K562 (cell line): ENCODE data around the gene TRDN. TPM values are rescaled to one million over a fixed set of nuclear protein-coding genes. Genes with fewer than 3 reads are reported as not detected.

Source experiments
- ATAC-seq: fragments of 200-7000 bp; cut with Tn5 transposase; 3 replicates; pipeline ENCODE4 v1.9.1; 2020; ENCODE audit warnings: moderate library complexity
- BruUV-seq: library from RNA; stranded (reverse); fragments of 400-500 nt; replicated peaks from 2 replicates; lab custom pipeline; 2021; lab: Mats Ljungman, UMichigan
- CTCF ChIA-PET: fragments of 300-600 bp; formaldehyde crosslinking; extraction: SDS; loops from one replicate; lab custom pipeline; 2021; ENCODE audit warnings: low intra/inter-chr PET ratio; lab: Yijun Ruan, JAX
- POLR2A ChIA-PET: fragments of 300-600, 350-650 bp; sonication (Branson Sonifier 250); formaldehyde crosslinking; extraction: SDS; loops from one replicate; lab custom pipeline; 2021; ENCODE audit warnings: antibody characterized with exemption, inconsistent platforms; lab: Yijun Ruan, JAX
- DNase-seq, 4 experiments: peaks; one replicate each; pipeline versions ENCODE4 v3.0.0 to v3.0.0-alpha.2; 2011 to 2018; ENCODE audit warnings: low spot score in 3 of 4, mixed read lengths in 3 of 4; ENCODE audit errors: extremely low read depth in 1 of 4
- FAIRE-seq: peaks from 2 replicates; lab custom pipeline; 2011; peaks lifted over from hg19 to GRCh38; lab: Jason Lieb, UNC
- H2AFZ ChIP-seq: 2 replicates; pipeline ENCODE4 v1.6.0; 2011; ENCODE audit warnings: low read depth, low read length, control low read depth, inconsistent platforms
- H3K27ac ChIP-seq: fragments of 200-600 bp; 3 replicates; pipeline ENCODE4 v1.8.0; 2011; ENCODE audit warnings: low read depth, mild to moderate bottlenecking, control low read depth, inconsistent platforms, low read length, moderate library complexity, mixed read lengths; ENCODE audit errors: extremely low read depth
- H3K27me3 ChIP-seq, 2 experiments: fragments of 300-600 bp in 1 of 2; 2 replicates in 1 of 2; 3 replicates in 1 of 2; pipeline versions ENCODE4 v1.6.0 to v1.8.0; 2011; ENCODE audit warnings: inconsistent platforms in 2 of 2, low read length in 2 of 2, mild to moderate bottlenecking in 1 of 2, mixed read lengths in 1 of 2, moderate library complexity in 1 of 2; ENCODE audit not compliant: control insufficient read depth in 2 of 2, insufficient read depth in 2 of 2
- H3K36me3 ChIP-seq: fragments of 300-600 bp; 3 replicates; pipeline ENCODE4 v1.8.0; 2011; ENCODE audit warnings: mild to moderate bottlenecking, low read length, inconsistent platforms; ENCODE audit not compliant: control insufficient read depth, insufficient read depth
- H3K4me1 ChIP-seq, 2 experiments: fragments of 200-600 bp in 1 of 2; replicated peaks in 1 of 2; 2 replicates in 1 of 2; 3 replicates in 1 of 2; pipeline versions ENCODE4 v1.5.1 to v1.8.0; 2011; ENCODE audit warnings: inconsistent platforms in 2 of 2, low read length in 2 of 2, mild to moderate bottlenecking in 1 of 2, mixed read lengths in 1 of 2, moderate library complexity in 1 of 2; ENCODE audit not compliant: control insufficient read depth in 2 of 2, insufficient read depth in 2 of 2
- H3K4me2 ChIP-seq: 2 replicates; pipeline ENCODE4 v1.6.1; 2011; ENCODE audit warnings: low read length, control low read depth, inconsistent platforms, mixed read lengths; ENCODE audit not compliant: insufficient read depth
- H3K4me3 ChIP-seq: fragments of 200-600 bp; sonication (generic), shearing (Covaris generic); 2 replicates; pipeline ENCODE4 v1.5.1; 2016; ENCODE audit warnings: control low read depth, inconsistent platforms
- H3K79me2 ChIP-seq: fragments of 200-600 bp; 3 replicates; pipeline ENCODE4 v1.8.0; 2011; ENCODE audit warnings: low read length, inconsistent platforms; ENCODE audit not compliant: control insufficient read depth, insufficient read depth
- H3K9ac ChIP-seq, 2 experiments: 2 replicates each; pipeline versions ENCODE4 v1.6.0 to v1.6.1; 2011; ENCODE audit warnings: low read depth in 2 of 2, low read length in 2 of 2, control low read depth in 1 of 2, inconsistent platforms in 1 of 2, mild to moderate bottlenecking in 1 of 2, mixed read lengths in 1 of 2; ENCODE audit not compliant: insufficient read depth in 1 of 2
- H3K9me1 ChIP-seq: one replicate; pipeline ENCODE4 v1.6.0; 2011; ENCODE audit warnings: inconsistent platforms, mild to moderate bottlenecking, low read length, moderate library complexity; ENCODE audit not compliant: control insufficient read depth, insufficient read depth
- H3K9me3 ChIP-seq: replicated peaks from 2 replicates; pipeline ENCODE4 v1.5.1; 2011; ENCODE audit warnings: low read depth, low read length, inconsistent platforms; ENCODE audit not compliant: control insufficient read depth, insufficient read depth
- H4K20me1 ChIP-seq: replicated peaks from 2 replicates; pipeline ENCODE4 v1.6.1; 2011; ENCODE audit warnings: low read length, inconsistent platforms, mixed read lengths; ENCODE audit not compliant: control insufficient read depth, insufficient read depth
- BRD4 ChIP-seq: fragments of 200-600 bp; sonication (generic); IDR thresholded peaks from 2 replicates; pipeline ENCODE4 v1.6.1; 2017; ENCODE audit warnings: inconsistent platforms
- CBFA2T2 ChIP-seq: fragments of 450-650 bp; conservative IDR thresholded peaks from 2 replicates; pipeline ENCODE4 v1.6.1; 2017; ENCODE audit warnings: mild to moderate bottlenecking
- CBX8 ChIP-seq: fragments of 200-600 bp; sonication (generic); IDR thresholded peaks from 2 replicates; pipeline ENCODE4 v1.6.1; 2012; ENCODE audit warnings: borderline replicate concordance, mixed run types, low read depth, mild to moderate bottlenecking, moderate library complexity, mixed read lengths, low read length, control low read depth, inconsistent platforms; ENCODE audit not compliant: poor library complexity, severe bottlenecking; ENCODE audit errors: extremely low read depth
- CEBPZ ChIP-seq: fragments of 150-350 bp; IDR thresholded peaks from 2 replicates; pipeline ENCODE4 v1.6.1; 2014; ENCODE audit warnings: low read depth, mild to moderate bottlenecking, low read length, borderline replicate concordance
- GABPB2 ChIP-seq: fragments of 250-450 bp; sonication (Bioruptor Pico); conservative IDR thresholded peaks from 2 replicates; pipeline ENCODE4 v1.5.1; 2021; ENCODE audit warnings: mild to moderate bottlenecking
- HDGF ChIP-seq: fragments of 450-650 bp; IDR thresholded peaks from 2 replicates; pipeline ENCODE4 v1.6.1; 2016
- IRF9 ChIP-seq: fragments of 450-650 bp; IDR thresholded peaks from 2 replicates; pipeline ENCODE4 v1.6.1; 2016; ENCODE audit warnings: missing biosample characterization, missing genetic modification characterization
- KAT7 ChIP-seq: sonication (generic); formaldehyde crosslinking; IDR thresholded peaks from 2 replicates; pipeline ENCODE4 v1.8.0; 2022; ENCODE audit warnings: missing genetic modification reagents, mild to moderate bottlenecking, borderline replicate concordance
- MCM7 ChIP-seq, 2 experiments: fragments of 450-650 bp; IDR thresholded peaks; 2 replicates each; pipeline ENCODE4 v1.6.1; 2016 to 2018
- PHB ChIP-seq: fragments of 250-450 bp; sonication (Bioruptor Pico); IDR thresholded peaks from 2 replicates; pipeline ENCODE4 v1.5.0; 2021
- SAFB2 ChIP-seq: fragments of 200-400 bp; formaldehyde crosslinking; IDR thresholded peaks from 2 replicates; pipeline ENCODE4 v1.6.1; 2018; ENCODE audit warnings: borderline replicate concordance, low read length, low read depth, moderate library complexity; ENCODE audit not compliant: severe bottlenecking
- SMAD3 ChIP-seq: fragments of 450-650 bp; formaldehyde crosslinking; conservative IDR thresholded peaks from 2 replicates; pipeline ENCODE4 v1.4.0; 2020; ENCODE audit warnings: mild to moderate bottlenecking
- SRSF7 ChIP-seq: fragments of 200-400 bp; formaldehyde crosslinking; optimal IDR thresholded peaks from 2 replicates; pipeline ENCODE3; 2017; ENCODE audit warnings: mild to moderate bottlenecking, low read depth, low read length
- XRCC5 ChIP-seq: fragments of 200-400 bp; formaldehyde crosslinking; IDR thresholded peaks from 2 replicates; pipeline ENCODE4 v1.6.1; 2017; ENCODE audit warnings: low read depth, mild to moderate bottlenecking, low read length
- ZBTB43 ChIP-seq: sonication (generic); formaldehyde crosslinking; IDR thresholded peaks from 2 replicates; pipeline ENCODE4 v1.8.0; 2023; ENCODE audit warnings: mild to moderate bottlenecking, missing genetic modification reagents
- ZC3H11A ChIP-seq: IDR thresholded peaks from 2 replicates; pipeline ENCODE4 v1.6.1; 2012; ENCODE audit warnings: low read depth, low read length, improper control_type of control experiment
- WGBS: fragments of 100-300 bp; shearing (Covaris generic); methylation state at CpG from one replicate; pipeline ENCODE4 v1.1.6; 2016; ENCODE audit warnings: low coverage, mixed read lengths; ENCODE audit not compliant: insufficient coverage; ENCODE audit errors: missing lambda C conversion rate; 5-methylcytosine and 5-hydroxymethylcytosine counted together
- in situ Hi-C: fragments of 300-500 bp; cut with MboI; formaldehyde crosslinking; loops from 4 replicates; pipeline ENCODE4 v1.15.0; 2018; ENCODE audit warnings: inconsistent platforms, mixed read lengths
- intact Hi-C: fragments of 100-400 bp; cut with micrococcal nuclease; formaldehyde crosslinking; loops from 2 replicates; pipeline ENCODE4 v1.14.2; 2022
- polyA plus RNA-seq, 8 experiments: library from polyadenylated mRNA; depleted of rRNA in 4 of 8; stranded (reverse) in 5 of 8; unstranded in 3 of 8; fragments of >200 nt; fragmentation: Nextera tagmentation in 2 of 8; fragmentation: Illumina TruSeq in 1 of 8; extraction: Ambion mirVana in 2 of 8; extraction: Trizol in 1 of 8; gene quantifications; 2 replicates each; pipeline versions ENCODE4 v1.2.1 to v1.2.3, GENCODE V29; 2011 to 2014; ENCODE audit warnings: inconsistent platforms in 1 of 8, missing spikeins in 1 of 8
- total RNA-seq, 7 experiments: library from RNA; depleted of rRNA in 6 of 7; stranded (reverse); fragments of >200 nt in 6 of 7; fragmentation: Illumina TruSeq in 2 of 7; extraction: Trizol in 2 of 7; gene quantifications; 2 replicates each; pipeline versions ENCODE4 v1.2.1 to v1.2.3, GENCODE V29; 2011 to 2021; ENCODE audit warnings: low replicate concordance in 1 of 7

Gene TRDN
- total and polyA plus RNA-seq, 9 of the 15 experiments (the other 6 are each of a cell fraction or from before 2014, with no cell fraction given), result 0.05 to 0.50 (median 0.16) TPM

GRCh38 chr6:123427008-123427407 is 209.7 kb downstream of the TRDN start:
- Histone ChIP-seq H3K9ac (no peak overlapping the region), H2AFZ (no peak overlapping the region), H3K27ac (no peak overlapping the region), H4K20me1 (no peaks in the 10 kb centered on the region), H3K4me3 (no peak overlapping the region), H3K36me3 (no peaks in the 10 kb centered on the region), H3K79me2 (no peaks in the 10 kb centered on the region), H3K4me2 (no peak overlapping the region), H3K9me1 (no peaks in the 10 kb centered on the region), H3K9me3 (no peaks in the 10 kb centered on the region), H3K4me1 (no peaks in the 10 kb centered on the region), H3K27me3 (no peaks in the 10 kb centered on the region)
- intact Hi-C loops, result no loop called here
- CTCF ChIA-PET, result no interaction called here
- ATAC-seq, result no peak
- no TSS peak for BruUV-seq
- WGBS, result 0% methylated on average over 1 of the region's 1 CpG
- no peak for DNase-seq
- no peak for FAIRE-seq
- TF ChIP-seq MCM7 (IDR thresholded peaks at IDR 0.05) (no peak), PHB (CRISPR knock-in tag) (no peak), BRD4 (no peak), IRF9 (tag) (no peak), HDGF (no peak), CEBPZ (no peak), SAFB2 (no peak), KAT7 (no peak), CBFA2T2 (no peak), SRSF7 (no peak), ZBTB43 (CRISPR knock-in tag) (no peak), XRCC5 (no peak), GABPB2 (CRISPR knock-in tag) (no peak), CBX8 (no peak), SMAD3 (CRISPR knock-in tag) (no peak), ZC3H11A (no peak)
- POLR2A ChIA-PET, result no interaction called here
- in situ Hi-C loops, result no loop called here
